C4-2B (cell line): ENCODE data around the gene BACH1.

Experiments
- CTCF ChIP-seq: fragments of 450-650 bp; conservative IDR thresholded peaks from 2 replicates; pipeline ENCODE4 v1.5.1; 2017; ENCODE audit warnings: mild to moderate bottlenecking
- ZFX ChIP-seq: fragments of 450-650 bp; IDR thresholded peaks from 2 replicates; pipeline ENCODE4 v1.6.1; 2017

- TF ChIP-seq CTCF: no peak
- no peak for TF ChIP-seq ZFX
Observed at GRCh38 chr21:29279558-29279957, 19.2 kb upstream of the BACH1 start.
